K562 (cell line): ENCODE results near the gene SEC14L5. TPM values are rescaled to one million over a fixed set of nuclear protein-coding genes. Genes with fewer than 3 reads are reported as not detected.

Experiments used
- KDM4B ChIP-seq, 2 experiments: fragments of 450-650 bp in 1 of 2; sonication (generic) in 1 of 2; IDR thresholded peaks; 2 replicates each; pipeline ENCODE4 v1.6.1; 2016 to 2017; ENCODE audit warnings: borderline replicate concordance in 2 of 2, antibody characterized with exemption in 1 of 2, low read depth in 1 of 2, mild to moderate bottlenecking in 1 of 2
- REST ChIP-seq, 2 experiments: fragments of 450-650 bp; formaldehyde crosslinking in 1 of 2; IDR thresholded peaks; 2 replicates each; pipeline versions ENCODE4 v1.4.0 to v1.6.1; 2014 to 2020; ENCODE audit warnings: mild to moderate bottlenecking in 2 of 2, borderline replicate concordance in 1 of 2, low read depth in 1 of 2
- ZNF436 ChIP-seq: fragments of 250-450, 450-650 bp; sonication (Bioruptor Pico); formaldehyde crosslinking; IDR thresholded peaks from 2 replicates; pipeline ENCODE4 v1.7.0; 2020; ENCODE audit warnings: mild to moderate bottlenecking
- polyA plus RNA-seq, 8 experiments: library from polyadenylated mRNA; depleted of rRNA in 4 of 8; stranded (reverse) in 5 of 8; unstranded in 3 of 8; fragments of >200 nt; fragmentation: Nextera tagmentation in 2 of 8; fragmentation: Illumina TruSeq in 1 of 8; extraction: Ambion mirVana in 2 of 8; extraction: Trizol in 1 of 8; gene quantifications; 2 replicates each; pipeline versions ENCODE4 v1.2.1 to v1.2.3, GENCODE V29; 2011 to 2014; ENCODE audit warnings: inconsistent platforms in 1 of 8, missing spikeins in 1 of 8
- total RNA-seq, 7 experiments: library from RNA; depleted of rRNA in 6 of 7; stranded (reverse); fragments of >200 nt in 6 of 7; fragmentation: Illumina TruSeq in 2 of 7; extraction: Trizol in 2 of 7; gene quantifications; 2 replicates each; pipeline versions ENCODE4 v1.2.1 to v1.2.3, GENCODE V29; 2011 to 2021; ENCODE audit warnings: low replicate concordance in 1 of 7

Gene SEC14L5
- total and polyA plus RNA-seq, 9 of the 15 experiments (the other 6 are each of a cell fraction or from before 2014, with no cell fraction given): 0.11 TPM; not detected in 8

- no peak for TF ChIP-seq REST (IDR thresholded peaks at IDR 0.05; ENCODE audit: borderline replicate concordance)
- TF ChIP-seq REST (CRISPR knock-in tag; IDR thresholded peaks at IDR 0.05; ENCODE audit: low read depth): no peak
- no peak for TF ChIP-seq KDM4B (IDR thresholded peaks at IDR 0.05; ENCODE audit: borderline replicate concordance in 2 of 2, low read depth in 1 of 2)
- TF ChIP-seq ZNF436: no peak
- TF ChIP-seq, all 486 proteins: peak for 0
Observed at GRCh38 chr16:5031601-5032000, 73.5 kb downstream of the SEC14L5 start (continued).
